ENCODE measurements around the gene ANKRD13C.
"Not testable (repeated sequence)": the region's sequence is repeated elsewhere in the genome, so short reads cannot be mapped to it uniquely, and the experiment has no call there.

ANKRD13C gene, protein sequence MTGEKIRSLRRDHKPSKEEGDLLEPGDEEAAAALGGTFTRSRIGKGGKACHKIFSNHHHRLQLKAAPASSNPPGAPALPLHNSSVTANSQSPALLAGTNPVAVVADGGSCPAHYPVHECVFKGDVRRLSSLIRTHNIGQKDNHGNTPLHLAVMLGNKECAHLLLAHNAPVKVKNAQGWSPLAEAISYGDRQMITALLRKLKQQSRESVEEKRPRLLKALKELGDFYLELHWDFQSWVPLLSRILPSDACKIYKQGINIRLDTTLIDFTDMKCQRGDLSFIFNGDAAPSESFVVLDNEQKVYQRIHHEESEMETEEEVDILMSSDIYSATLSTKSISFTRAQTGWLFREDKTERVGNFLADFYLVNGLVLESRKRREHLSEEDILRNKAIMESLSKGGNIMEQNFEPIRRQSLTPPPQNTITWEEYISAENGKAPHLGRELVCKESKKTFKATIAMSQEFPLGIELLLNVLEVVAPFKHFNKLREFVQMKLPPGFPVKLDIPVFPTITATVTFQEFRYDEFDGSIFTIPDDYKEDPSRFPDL
- total RNA-seq: 64.7 reads per million, percentile 74 among the genes with 10 or more reads in this experiment

- DNase-seq: peak; percentile 88
These were observed at the start of gene ANKRD13C for GRCh38 chr1:70354332-70355110. TSS of gene ANKRD13C (minus strand) at chr1:70354722. CDS start at chr1:70354408, 314 bp downstream.

GRCh38 chr1:70403759-70404158 lies 49.2 kb upstream of the ANKRD13C start:
- no peak for DNase-seq

- DNase-seq: no peak
These were observed 47.5 kb upstream of the ANKRD13C start for GRCh38 chr1:70401974-70402373.

- DNase-seq: no peak
These were observed 45.8 kb upstream of the ANKRD13C start for GRCh38 chr1:70400335-70400734.

DNA sequence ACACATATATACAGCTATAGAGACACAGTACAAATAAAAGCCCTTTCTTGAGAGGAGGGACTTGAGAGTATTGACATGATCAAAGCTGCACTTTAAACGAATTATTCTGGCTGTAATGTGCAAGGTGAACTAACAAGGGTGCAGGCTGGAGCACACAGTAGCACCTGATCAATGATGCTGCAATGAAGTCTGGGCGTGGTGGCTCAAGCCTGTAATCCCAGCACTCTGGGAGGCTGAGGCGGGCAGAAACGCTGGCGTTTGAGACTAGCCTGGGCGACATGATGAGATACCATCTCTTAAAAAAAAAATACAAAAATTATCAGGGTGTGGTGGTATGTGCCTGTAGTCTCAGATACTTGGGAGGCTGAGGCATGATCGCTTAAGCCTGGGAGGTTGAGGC lies 42.5 kb upstream of the ANKRD13C start:
- DNase-seq: no peak

- no peak for DNase-seq
These were observed 42.1 kb upstream of the ANKRD13C start for GRCh38 chr1:70396607-70397006.

DNA sequence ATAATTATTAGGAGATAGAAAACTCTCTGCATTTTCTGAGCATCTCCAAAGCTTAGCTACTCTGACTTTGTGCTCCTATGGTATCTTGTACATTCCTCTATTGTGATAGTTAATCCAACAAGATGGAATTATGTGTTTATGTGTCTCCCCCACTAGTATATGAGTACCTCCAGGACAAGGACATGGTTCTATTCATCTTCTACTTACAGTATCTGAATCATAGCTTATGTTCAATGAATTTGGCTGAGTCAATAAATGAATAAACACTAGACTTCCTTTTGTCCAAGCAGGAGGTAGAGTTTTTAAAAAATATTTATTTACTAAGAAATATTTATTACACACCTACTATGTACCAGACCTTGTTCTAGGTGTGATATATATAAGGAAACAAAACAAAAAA lies 38.1 kb upstream of the ANKRD13C start:
- no peak for DNase-seq

GRCh38 chr1:70387507-70387906 lies 33.0 kb upstream of the ANKRD13C start:
- DNase-seq: no peak

- no peak for DNase-seq
These were observed 31.6 kb upstream of the ANKRD13C start for GRCh38 chr1:70386121-70386520.

GRCh38 chr1:70385477-70385876 lies 31.0 kb upstream of the ANKRD13C start:
- DNase-seq: no peak

- DNase-seq: no peak
These were observed 30.0 kb upstream of the ANKRD13C start for GRCh38 chr1:70384542-70384941.

DNA sequence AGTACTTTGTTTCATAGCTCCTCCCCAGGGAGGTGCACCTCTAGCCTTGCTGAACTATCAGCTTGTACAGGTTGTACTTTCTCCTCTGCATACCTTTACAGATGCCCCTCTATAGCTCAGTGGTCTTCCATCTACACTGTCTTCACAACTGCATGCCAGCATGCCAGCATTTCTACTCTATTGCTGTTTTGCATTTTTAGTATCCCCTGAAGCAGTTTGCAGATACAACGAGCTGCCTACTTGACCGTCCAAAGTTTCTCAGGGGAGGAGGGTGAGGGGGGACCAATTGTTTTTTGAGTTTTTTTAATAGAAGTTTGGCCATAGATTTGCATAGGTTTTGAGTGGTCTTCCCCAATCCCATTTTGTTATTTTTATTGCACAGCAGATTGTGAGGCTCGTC lies 29.0 kb upstream of the ANKRD13C start:
- DNase-seq: no peak

GRCh38 chr1:70382682-70383081 lies 28.2 kb upstream of the ANKRD13C start:
- no peak for DNase-seq

- no peak for DNase-seq
These were observed 21.7 kb upstream of the ANKRD13C start for GRCh38 chr1:70376196-70376595.

- not testable (repeated sequence) for DNase-seq
These were observed 19.1 kb upstream of the ANKRD13C start for GRCh38 chr1:70373580-70373979.

- no peak for DNase-seq
These were observed 17.9 kb upstream of the ANKRD13C start for GRCh38 chr1:70372426-70372825.

- not testable (repeated sequence) for DNase-seq
These were observed 17.1 kb upstream of the ANKRD13C start for GRCh38 chr1:70371586-70371985.

DNA sequence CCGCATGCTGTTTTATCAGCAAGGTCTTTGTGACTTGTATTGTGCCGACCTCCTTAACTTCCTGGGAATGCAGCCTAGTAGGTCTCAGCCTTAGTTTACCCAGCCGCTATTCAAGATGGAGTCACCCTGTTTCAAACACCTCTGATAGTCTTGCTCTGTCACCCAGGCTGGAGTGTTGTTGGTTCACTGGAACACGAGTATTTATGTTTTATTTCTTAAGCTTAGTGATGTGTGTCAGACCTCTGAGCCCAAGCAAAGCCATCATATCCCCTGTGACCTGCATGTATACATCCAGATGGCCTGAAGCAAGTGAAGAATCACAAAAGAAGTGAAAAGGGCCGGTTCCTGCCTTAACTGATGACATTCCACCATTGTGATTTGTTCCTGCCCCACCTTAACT lies 12.9 kb upstream of the ANKRD13C start:
- DNase-seq: not testable (repeated sequence)

- DNase-seq: not testable (repeated sequence)
These were observed 12.5 kb upstream of the ANKRD13C start for GRCh38 chr1:70366997-70367396.

GRCh38 chr1:70366425-70366952 lies 12.0 kb upstream of the ANKRD13C start:
- not testable (repeated sequence) for DNase-seq

- DNase-seq: no peak
These were observed 9.9 kb upstream of the ANKRD13C start for GRCh38 chr1:70364439-70364838.

DNA sequence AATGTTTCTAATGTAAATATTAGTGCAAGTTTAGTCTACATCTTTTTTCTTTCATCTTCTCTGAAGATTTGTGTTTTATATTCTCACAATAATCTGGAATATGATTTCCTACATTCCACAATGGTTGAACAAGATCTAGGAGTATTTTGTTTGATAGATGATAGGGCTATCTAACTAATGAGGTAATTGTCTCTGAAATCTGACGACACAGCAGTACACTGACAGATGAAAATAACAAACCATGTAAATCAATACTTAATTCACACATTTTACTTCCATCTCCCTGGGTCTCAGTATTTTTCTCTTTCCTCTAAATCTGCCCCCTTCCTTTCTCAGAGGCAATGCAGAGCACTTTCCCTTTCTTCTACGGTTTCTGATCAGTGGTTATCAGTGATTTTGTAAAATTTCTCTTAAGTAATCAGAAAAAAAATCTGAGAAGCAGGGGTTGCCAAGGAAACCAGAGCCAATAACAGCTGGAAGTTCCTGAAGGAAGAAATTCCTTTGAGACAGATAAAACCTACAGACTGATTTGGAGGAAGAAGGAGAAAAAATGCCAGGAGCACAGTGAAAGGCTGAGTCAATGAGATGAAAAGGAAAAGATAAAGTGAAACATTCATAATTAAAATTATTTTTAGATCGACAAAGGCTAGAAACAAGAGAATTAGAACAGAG lies 7.3 kb upstream of the ANKRD13C start:
- no peak for DNase-seq

GRCh38 chr1:70360321-70360720 lies 5.8 kb upstream of the ANKRD13C start:
- no peak for DNase-seq
